ENCODE data around the gene ZNF613.
A peak's percentile ranks its signal among the peaks of the same experiment; 100 is the strongest.
"Not testable (repeated sequence)": the region's sequence is repeated elsewhere in the genome, so short reads cannot be mapped to it uniquely, and the experiment has no call there.

The ZNF613 gene

GRCh38 chr19:51970718-51971117 is 43.4 kb downstream of the ZNF613 start:
- no peak for TF ChIP-seq Cebpa-rat (IDR thresholded peaks at IDR 0.05)
- Histone ChIP-seq H3K27me3 (no peaks in the 10 kb centered on the region), H3K4me3 (no peak overlapping the region), H3K27ac (no peak overlapping the region), H3K4me1 (no peaks in the 10 kb centered on the region), H3K9ac (no peak overlapping the region), H3K9me3 (peaks cover 99% of the 10 kb centered on the region), H3K36me3 (peaks cover 96% of the 10 kb centered on the region), H3K4me2 (no peak overlapping the region), H4K20me1 (no peaks in the 10 kb centered on the region)

GRCh38 chr19:51971624-51972023 is 44.4 kb downstream of the ZNF613 start:
- Histone ChIP-seq H3K9ac (no peak overlapping the region), H3K36me3 (peaks cover 96% of the 10 kb centered on the region)

GRCh38 chr19:51975787-51976186 is 48.5 kb downstream of the ZNF613 start:
- Histone ChIP-seq H3K9me3 (peaks cover 100% of the 10 kb centered on the region), H3K36me3 (peaks cover 97% of the 10 kb centered on the region)
- not testable (repeated sequence) for H3K27me3 ChIP-seq, H3K4me2 ChIP-seq, H3K27ac ChIP-seq, H3K9ac ChIP-seq, H3K4me1 ChIP-seq, H3K4me3 ChIP-seq, H4K20me1 ChIP-seq

More at GRCh38 chr19:51971624-51972023, 44.4 kb downstream of the ZNF613 start:
- Histone ChIP-seq H3K4me3 (peak overlapping the region; percentile 25), H3K4me1 (no peaks in the 10 kb centered on the region), H3K27ac (no peak overlapping the region), H4K20me1 (no peaks in the 10 kb centered on the region), H3K9me3 (peaks cover 99% of the 10 kb centered on the region), H3K4me2 (no peak overlapping the region), H3K27me3 (no peaks in the 10 kb centered on the region)
- TF ChIP-seq Cebpa-rat (IDR thresholded peaks at IDR 0.05): no peak

GRCh38 chr19:51976852-51977251 is 49.6 kb downstream of the ZNF613 start:
- no peak overlapping the region for H3K9ac ChIP-seq
- peaks cover 100% of the 10 kb centered on the region for H3K9me3 ChIP-seq
- TF ChIP-seq Cebpa-rat (IDR thresholded peaks at IDR 0.05): no peak

GRCh38 chr19:51977346-51977745 is 50.1 kb downstream of the ZNF613 start:
- peaks cover 96% of the 10 kb centered on the region for H3K36me3 ChIP-seq
- H3K4me1 ChIP-seq: no peaks in the 10 kb centered on the region
- H3K27ac ChIP-seq: no peak overlapping the region
- H3K4me3 ChIP-seq: no peak overlapping the region
- H3K27me3 ChIP-seq: no peaks in the 10 kb centered on the region
- no peaks in the 10 kb centered on the region for H4K20me1 ChIP-seq
- H3K4me2 ChIP-seq: no peak overlapping the region
- H3K9ac ChIP-seq: no peak overlapping the region
- H3K9me3 ChIP-seq: peaks cover 100% of the 10 kb centered on the region
- no peak for TF ChIP-seq Cebpa-rat (IDR thresholded peaks at IDR 0.05)

More at GRCh38 chr19:51976852-51977251, 49.6 kb downstream of the ZNF613 start:
- H3K27me3 ChIP-seq: no peaks in the 10 kb centered on the region
- no peaks in the 10 kb centered on the region for H3K4me1 ChIP-seq
- H4K20me1 ChIP-seq: no peaks in the 10 kb centered on the region
- no peak overlapping the region for H3K4me2 ChIP-seq
- peaks cover 97% of the 10 kb centered on the region for H3K36me3 ChIP-seq
- no peak overlapping the region for H3K4me3 ChIP-seq
- H3K27ac ChIP-seq: no peak overlapping the region

- Histone ChIP-seq H3K4me2 (no peak overlapping the region), H3K27me3 (no peaks in the 10 kb centered on the region), H3K4me3 (peak overlapping the region; percentile 10; the same call in 1 of the 2 replicates), H3K4me1 (no peaks in the 10 kb centered on the region), H3K9me3 (peaks cover 100% of the 10 kb centered on the region), H3K9ac (no peak overlapping the region), H3K27ac (no peak overlapping the region), H3K36me3 (peaks cover 94% of the 10 kb centered on the region), H4K20me1 (no peaks in the 10 kb centered on the region)
- TF ChIP-seq Cebpa-rat (IDR thresholded peaks at IDR 0.05): no peak
Measured at GRCh38 chr19:51978882-51979281, 51.6 kb downstream of the ZNF613 start.

- H3K36me3 ChIP-seq: peaks cover 87% of the 10 kb centered on the region
- no peak for TF ChIP-seq Cebpa-rat (IDR thresholded peaks at IDR 0.05)
- no peak overlapping the region for H3K4me2 ChIP-seq
- no peaks in the 10 kb centered on the region for H4K20me1 ChIP-seq
- H3K4me3 ChIP-seq: no peak overlapping the region
- no peak overlapping the region for H3K9ac ChIP-seq
- no peak overlapping the region for H3K27ac ChIP-seq
- H3K27me3 ChIP-seq: no peaks in the 10 kb centered on the region
- H3K9me3 ChIP-seq: peaks cover 100% of the 10 kb centered on the region
- peaks cover under 1% of the 10 kb centered on the region; the same call in 1 of the 2 replicates for H3K4me1 ChIP-seq
Measured at GRCh38 chr19:51980116-51980736, 53.0 kb downstream of the ZNF613 start.

GRCh38 chr19:51980926-51981325 is 53.7 kb downstream of the ZNF613 start:
- H3K9me3 ChIP-seq: peaks cover 99% of the 10 kb centered on the region

GRCh38 chr19:51983361-51983760 is 56.1 kb downstream of the ZNF613 start:
- H3K4me3 ChIP-seq: no peak overlapping the region
- no peak overlapping the region for H3K4me2 ChIP-seq
- H3K36me3 ChIP-seq: peaks cover 58% of the 10 kb centered on the region
- H3K9me3 ChIP-seq: peaks cover 88% of the 10 kb centered on the region
- no peaks in the 10 kb centered on the region for H4K20me1 ChIP-seq
- no peak overlapping the region for H3K27ac ChIP-seq
- no peaks in the 10 kb centered on the region for H3K27me3 ChIP-seq
- H3K4me1 ChIP-seq: peaks cover 9% of the 10 kb centered on the region
- H3K9ac ChIP-seq: no peak overlapping the region
- no peak for TF ChIP-seq Cebpa-rat (IDR thresholded peaks at IDR 0.05)

More at GRCh38 chr19:51980926-51981325, 53.7 kb downstream of the ZNF613 start:
- not testable (repeated sequence) for H3K9ac ChIP-seq, H3K4me1 ChIP-seq, H3K4me3 ChIP-seq, H3K27ac ChIP-seq, H3K4me2 ChIP-seq, H4K20me1 ChIP-seq, H3K27me3 ChIP-seq
- H3K36me3 ChIP-seq: peaks cover 82% of the 10 kb centered on the region

GRCh38 chr19:51986309-51987291 is 59.3 kb downstream of the ZNF613 start, which contains the start of gene ZNF350:
ZNF350 (minus strand) TSS chr19:51986840; CDS start chr19:51974360, 12,480 bp downstream.
- peak within 1 kb of the TSS; percentile 86 for H3K4me3 ChIP-seq
- H3K9me3 ChIP-seq: peaks cover 87% of the 10 kb centered on the region
- no peak for TF ChIP-seq Cebpa-rat (IDR thresholded peaks at IDR 0.05)
- H3K36me3 ChIP-seq: peaks cover 37% of the 10 kb centered on the region
- no peaks in the 10 kb centered on the region for H4K20me1 ChIP-seq
- peaks cover 9% of the 10 kb centered on the region for H3K4me1 ChIP-seq
- peak within 1 kb of the TSS; percentile 90 for H3K9ac ChIP-seq
- peak within 1 kb of the TSS; percentile 85 for H3K27ac ChIP-seq
- peak within 1 kb of the TSS; percentile 96 for H3K4me2 ChIP-seq
- no peaks in the 10 kb centered on the region for H3K27me3 ChIP-seq

Measured in BLaER1 (cell line).